Heart right ventricle (tissue), 16 donors: ENCODE data around the gene CREB5. TPM values are rescaled to one million over a fixed set of nuclear protein-coding genes. Genes with fewer than 3 reads are reported as not detected.

ENCODE experiments used
- ATAC-seq, 8 donors: fragments of 200-7000 bp; cut with Tn5 transposase; one replicate each; pipeline ENCODE4 v1.9.1; 2020; ENCODE audit warnings: mild to moderate bottlenecking in 8 of 8, moderate library complexity in 8 of 8, moderate number of reproducible peaks in 1 of 8
- DNase-seq, 2 donors: peaks; one replicate each; pipeline ENCODE4 v3.0.0-alpha.2; 2020
- H3K27ac ChIP-seq, 10 donors: fragments of 200-600 bp; sonication (generic) in 2 of 10; one replicate each; pipeline versions ENCODE4 v1.5.0 to v1.8.0; 2020 to 2022; ENCODE audit warnings: mild to moderate bottlenecking in 3 of 10
- H3K27me3 ChIP-seq, 7 donors: fragments of 200-600 bp; one replicate each; pipeline ENCODE4 v1.8.0; 2021 to 2022; ENCODE audit warnings: mild to moderate bottlenecking in 2 of 7
- H3K36me3 ChIP-seq, 9 donors: fragments of 200-600 bp; sonication (generic) in 1 of 9; one replicate each; pipeline versions ENCODE4 v1.5.0 to v1.8.0; 2020 to 2022; ENCODE audit warnings: mild to moderate bottlenecking in 2 of 9
- H3K4me1 ChIP-seq, 9 donors: fragments of 200-600 bp; sonication (generic) in 1 of 9; one replicate each; pipeline versions ENCODE4 v1.5.0 to v1.8.0; 2020 to 2022; ENCODE audit warnings: mild to moderate bottlenecking in 4 of 9
- H3K4me3 ChIP-seq, 10 donors: fragments of 200-600 bp; sonication (generic) in 2 of 10; one replicate each; pipeline versions ENCODE4 v1.5.0 to v1.8.0; 2020 to 2022; ENCODE audit warnings: mild to moderate bottlenecking in 7 of 10, moderate library complexity in 2 of 10
- H3K9me3 ChIP-seq, 11 donors: fragments of 200-600 bp in 10 of 11; sonication (generic) in 2 of 11; one replicate each; pipeline versions ENCODE4 v1.5.0 to v1.8.0; 2013 to 2022; ENCODE audit warnings: mild to moderate bottlenecking in 2 of 11, control low read depth in 1 of 11, moderate library complexity in 1 of 11
- WGBS, 2 donors: extraction: QIAGEN DNeasy Blood & Tissue Kit; methylation state at CpG; one replicate each; pipeline ENCODE4 v1.1.7; 2013; ENCODE audit warnings: inconsistent platforms in 1 of 2; 5-methylcytosine and 5-hydroxymethylcytosine counted together
- intact Hi-C, 10 donors: fragments of 100-400 bp; cut with DNase I; formaldehyde crosslinking; loops; one replicate each; pipeline versions ENCODE4 v1.11.1 to v1.14.2; 2022
- polyA plus RNA-seq, 2 donors: library from polyadenylated mRNA; stranded (reverse); fragments of 200-250 nt; gene quantifications; one replicate each; pipeline ENCODE4 v1.2.3, GENCODE V29; 2013
- total RNA-seq, 10 donors: library from RNA; stranded (reverse); fragmentation: NEBNext Ultra II Directional in 3 of 10; extraction: Animal tissue kit (Norgen Biotek cat#: 25700) in 3 of 10; gene quantifications; one replicate each; pipeline versions ENCODE4 v1.2.1 to v1.2.4, GENCODE V29; 2021 to 2023
- TF ChIP-seq, protein P1 (sequence below), 9 donors: fragments of 200-600 bp; sonication (generic) in 2 of 9; IDR thresholded peaks; one replicate each; pipeline versions ENCODE4 v1.5.0 to v1.8.0; 2021 to 2022; ENCODE audit warnings: antibody characterized with exemption in 9 of 9, mild to moderate bottlenecking in 5 of 9, moderate library complexity in 1 of 9
- donor health status: Arrhythmogenic right ventricular cardiomyopathy.
- donor health status: ischemic (EF 13 %, LVEDD 7.1; RV severe dilation, severe dysfunction).
- donor health status: healthy with polysubstance abuse.
- donor health status: DM: no; HTN: yes; CAD: no.
- donor health status: DM: no; HTN: no; CAD: no.
- donor health status: ischemic (EF 25% LVEDD 6.9; RV normal size, moderate dysfunction).
- donor health status: ischemic (EF 25% LVEDD 5.7; RV mildly dilated, moderate dysfunction).
- donor health status: healthy.
- donor health status: DM: yes; HTN: yes; CAD: no.
- donor health status: Ischemic cardiomyopathy.
- donor health status: ischemic (EF 35%, LVEDD 5.7; RV mildly dilated, moderate dysfunction).
- donor health status: nonischemic (EF 11% LVEDD 7.7; RV severe dilation, severe dysfunction).
- donor health status: DM: yes; HTN: yes; CAD: no.
- donor health status: PGD.
- donor health status: ischemic (EF 29% LVEDD 5.4; RV normal size, mild dysfunction).
- donor health status: nonischemic (EF 23%, LVEDD 6.1; RV moderate dilation, normal function).

The CREB5 gene
- total and polyA plus RNA-seq, 12 donors, result 4.7 to 170 (median 19.0) TPM

DNA sequence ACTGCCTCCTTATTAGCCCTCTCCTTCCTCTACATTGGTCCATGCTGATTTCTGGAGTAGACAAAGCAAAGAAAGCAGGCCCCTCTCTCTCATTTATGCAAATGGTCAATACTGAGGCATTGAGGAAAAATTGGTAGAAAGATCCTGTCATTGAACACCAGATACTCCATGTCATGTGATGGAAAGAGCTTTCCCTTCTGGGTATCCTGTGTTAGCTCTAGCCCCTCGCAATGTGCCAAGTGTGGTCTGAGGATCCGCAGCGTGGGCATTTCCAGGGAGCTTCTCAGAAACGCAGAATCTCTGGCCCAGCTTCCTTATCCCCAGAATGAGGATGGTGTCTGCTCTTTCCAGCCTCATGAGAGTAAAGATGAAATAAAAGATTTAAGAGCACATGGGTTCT lies 159.1 kb downstream of the CREB5 start:
- intact Hi-C loops, result no loop called here
- Histone ChIP-seq H3K9me3 (no peaks in the 10 kb centered on the region), H3K4me1 (peaks cover 0 to 27% (median 14%) of the 10 kb centered on the region in 9 donors), H3K4me3 (no peak overlapping the region), H3K27me3 (no peaks in the 10 kb centered on the region), H3K36me3 (peaks cover 0 to 8% (median 0%) of the 10 kb centered on the region in 9 donors), H3K27ac (no peak overlapping the region)
- DNase-seq, result no peak
- WGBS, 2 donors, result 95 to 100% methylated on average over 4 of the region's 4 CpGs
- ATAC-seq, result no peak
- TF ChIP-seq, protein P1, sequence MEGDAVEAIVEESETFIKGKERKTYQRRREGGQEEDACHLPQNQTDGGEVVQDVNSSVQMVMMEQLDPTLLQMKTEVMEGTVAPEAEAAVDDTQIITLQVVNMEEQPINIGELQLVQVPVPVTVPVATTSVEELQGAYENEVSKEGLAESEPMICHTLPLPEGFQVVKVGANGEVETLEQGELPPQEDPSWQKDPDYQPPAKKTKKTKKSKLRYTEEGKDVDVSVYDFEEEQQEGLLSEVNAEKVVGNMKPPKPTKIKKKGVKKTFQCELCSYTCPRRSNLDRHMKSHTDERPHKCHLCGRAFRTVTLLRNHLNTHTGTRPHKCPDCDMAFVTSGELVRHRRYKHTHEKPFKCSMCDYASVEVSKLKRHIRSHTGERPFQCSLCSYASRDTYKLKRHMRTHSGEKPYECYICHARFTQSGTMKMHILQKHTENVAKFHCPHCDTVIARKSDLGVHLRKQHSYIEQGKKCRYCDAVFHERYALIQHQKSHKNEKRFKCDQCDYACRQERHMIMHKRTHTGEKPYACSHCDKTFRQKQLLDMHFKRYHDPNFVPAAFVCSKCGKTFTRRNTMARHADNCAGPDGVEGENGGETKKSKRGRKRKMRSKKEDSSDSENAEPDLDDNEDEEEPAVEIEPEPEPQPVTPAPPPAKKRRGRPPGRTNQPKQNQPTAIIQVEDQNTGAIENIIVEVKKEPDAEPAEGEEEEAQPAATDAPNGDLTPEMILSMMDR (IDR thresholded peaks at IDR 0.05), result no peak

DNA sequence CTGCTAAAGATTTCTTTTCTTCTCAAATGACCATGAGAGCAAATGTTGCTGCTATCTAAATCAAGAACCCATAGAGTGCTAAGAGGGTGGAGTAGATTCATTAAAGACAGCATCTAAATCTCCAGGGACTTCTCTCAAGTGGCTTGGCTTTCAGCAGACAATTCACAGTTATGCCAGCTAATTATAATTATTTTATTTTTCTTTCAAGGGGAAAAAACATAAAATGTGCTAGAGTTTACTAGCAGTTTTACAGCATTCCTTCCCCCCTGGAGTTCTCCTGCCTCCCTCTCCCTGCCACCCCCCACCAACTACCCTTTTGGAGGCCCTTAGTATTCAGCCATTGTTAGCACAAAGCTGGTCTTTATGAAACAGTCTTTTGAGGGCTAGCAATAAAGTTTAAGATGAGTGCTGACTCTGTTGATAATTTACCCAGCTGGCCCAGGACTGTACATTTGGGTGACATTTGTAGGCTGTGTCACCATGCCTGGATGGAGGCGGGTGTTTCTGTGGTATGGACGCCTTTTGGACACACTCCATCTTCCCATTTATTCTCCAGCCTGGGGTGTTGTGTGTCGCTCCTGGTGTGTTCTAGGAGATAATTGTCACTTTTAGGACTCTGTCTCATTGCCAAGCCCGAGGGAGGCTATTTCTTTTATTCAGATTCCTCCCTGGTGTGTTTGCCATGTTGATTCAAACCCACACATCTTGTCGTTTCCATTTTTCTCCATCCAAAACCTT lies 160.2 kb downstream of the CREB5 start:
- WGBS, 2 donors, result 81 to 89% methylated on average over 5 of the region's 5 CpGs
- Histone ChIP-seq H3K27ac (peak overlapping the region in 2 of 10 donors; percentile 7 to 11), H3K27me3 (no peaks in the 10 kb centered on the region), H3K4me3 (no peak overlapping the region), H3K36me3 (peaks cover 0 to 8% (median 0%) of the 10 kb centered on the region in 9 donors), H3K9me3 (no peaks in the 10 kb centered on the region), H3K4me1 (peaks cover 0 to 36% (median 14%) of the 10 kb centered on the region in 9 donors)
- DNase-seq (no peak), ATAC-seq (no peak)
- TF ChIP-seq, protein P1 (IDR thresholded peaks at IDR 0.05), result no peak
- intact Hi-C loops, result no loop called here

DNA sequence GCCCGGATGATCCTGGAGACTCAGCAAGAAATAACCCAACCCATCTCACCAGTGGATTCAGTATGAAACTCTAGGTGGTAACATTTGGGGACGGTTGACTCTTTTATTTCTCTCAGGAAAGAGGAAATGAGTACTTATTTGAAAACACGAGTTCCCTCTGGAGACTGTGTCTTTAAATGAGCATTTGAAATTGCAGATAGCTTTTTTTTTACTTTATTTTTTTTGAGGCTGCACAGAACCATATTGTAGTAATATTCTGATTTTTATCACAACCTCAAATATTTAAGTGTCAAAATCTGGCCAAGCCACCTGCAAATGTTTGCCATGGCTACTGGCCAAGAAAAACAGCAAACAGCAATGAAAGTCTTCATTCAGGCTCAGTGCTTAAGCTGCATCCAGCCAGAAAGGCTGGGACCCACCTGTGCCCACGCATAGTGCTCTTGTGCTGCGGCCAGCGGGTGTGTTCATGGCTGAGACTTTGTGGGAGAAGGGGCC lies 160.8 kb downstream of the CREB5 start:
- intact Hi-C loops, result no loop called here
- peaks cover 0 to 8% (median 0%) of the 10 kb centered on the region in 9 donors for H3K36me3 ChIP-seq
- no peaks in the 10 kb centered on the region for H3K27me3 ChIP-seq
- TF ChIP-seq, protein P1 (IDR thresholded peaks at IDR 0.05), result no peak
- no peak overlapping the region for H3K4me3 ChIP-seq
- no peaks in the 10 kb centered on the region for H3K9me3 ChIP-seq
- ATAC-seq (peak in 7 of 8 donors; percentile 29 to 87 (median 75)), DNase-seq (peak in 1 of 2 donors; percentile 58)
- 47 to 67% methylated on average over 6 of the region's 6 CpGs for WGBS, 2 donors
- peak overlapping the region in 3 of 10 donors; percentile 1 to 11 (median 7) for H3K27ac ChIP-seq
- peaks cover 0 to 36% (median 18%) of the 10 kb centered on the region in 9 donors for H3K4me1 ChIP-seq

DNA sequence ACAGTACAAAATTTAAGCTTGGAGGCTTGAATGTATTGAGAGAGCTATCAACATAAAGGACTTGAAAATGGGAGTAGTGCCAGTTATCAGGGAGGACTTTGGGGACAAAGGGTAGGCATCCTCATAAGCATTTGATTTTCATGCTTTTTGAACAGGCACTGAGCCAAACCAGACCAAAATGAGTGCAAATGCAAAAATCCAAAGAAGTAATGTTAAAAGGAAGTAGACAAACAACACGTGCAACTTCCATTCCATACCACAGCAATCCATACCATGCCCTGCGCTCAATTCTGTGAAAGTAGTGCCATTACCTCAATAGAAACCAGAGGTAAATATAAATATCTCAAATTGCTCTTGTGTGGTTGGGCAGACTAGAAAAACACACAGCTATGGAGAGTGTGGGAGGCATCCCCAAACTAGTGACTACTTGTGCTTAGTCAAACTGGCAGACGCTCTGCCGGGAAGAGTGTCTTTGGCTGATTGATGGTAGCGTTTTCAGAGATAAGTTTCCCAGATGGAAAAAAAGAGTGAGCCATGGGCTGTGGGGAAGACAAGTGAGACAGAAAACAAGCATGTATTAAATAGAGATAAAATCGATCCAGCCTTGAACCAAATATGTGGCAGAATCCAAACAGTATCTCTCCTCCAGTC lies 161.5 kb downstream of the CREB5 start:
- H3K27ac ChIP-seq, result peak overlapping the region in 2 of 10 donors; percentile 1 to 6
- H3K4me1 ChIP-seq, result peaks cover 0 to 36% (median 20%) of the 10 kb centered on the region in 9 donors
- TF ChIP-seq, protein P1 (IDR thresholded peaks at IDR 0.05), result no peak
- DNase-seq (no peak), ATAC-seq (peak in 6 of 8 donors; percentile 36 to 65 (median 53))
- H3K36me3 ChIP-seq, result peaks cover 0 to 8% (median 0%) of the 10 kb centered on the region in 9 donors
- no peaks in the 10 kb centered on the region for H3K27me3 ChIP-seq
- 61 to 64% methylated on average over 6 of the region's 6 CpGs for WGBS, 2 donors
- intact Hi-C loops, result no loop called here
- no peak overlapping the region for H3K4me3 ChIP-seq
- no peaks in the 10 kb centered on the region for H3K9me3 ChIP-seq
